HG03097 (cell line): ENCODE measurements around the gene NEURL1.
"Not testable (repeated sequence)": the region's sequence is repeated elsewhere in the genome, so short reads cannot be mapped to it uniquely, and the experiment has no call there.

Experiments
- ATAC-seq: cut with Tn5 transposase; IDR thresholded peaks from one replicate; pipeline ENCODE4 v1.9.1; 2021; ENCODE audit not compliant: unreplicated experiment, low FRiP score

The NEURL1 gene

GRCh38 chr10:103512591-103513379 lies 19.3 kb downstream of the NEURL1 start:
- ATAC-seq: no peak

DNA sequence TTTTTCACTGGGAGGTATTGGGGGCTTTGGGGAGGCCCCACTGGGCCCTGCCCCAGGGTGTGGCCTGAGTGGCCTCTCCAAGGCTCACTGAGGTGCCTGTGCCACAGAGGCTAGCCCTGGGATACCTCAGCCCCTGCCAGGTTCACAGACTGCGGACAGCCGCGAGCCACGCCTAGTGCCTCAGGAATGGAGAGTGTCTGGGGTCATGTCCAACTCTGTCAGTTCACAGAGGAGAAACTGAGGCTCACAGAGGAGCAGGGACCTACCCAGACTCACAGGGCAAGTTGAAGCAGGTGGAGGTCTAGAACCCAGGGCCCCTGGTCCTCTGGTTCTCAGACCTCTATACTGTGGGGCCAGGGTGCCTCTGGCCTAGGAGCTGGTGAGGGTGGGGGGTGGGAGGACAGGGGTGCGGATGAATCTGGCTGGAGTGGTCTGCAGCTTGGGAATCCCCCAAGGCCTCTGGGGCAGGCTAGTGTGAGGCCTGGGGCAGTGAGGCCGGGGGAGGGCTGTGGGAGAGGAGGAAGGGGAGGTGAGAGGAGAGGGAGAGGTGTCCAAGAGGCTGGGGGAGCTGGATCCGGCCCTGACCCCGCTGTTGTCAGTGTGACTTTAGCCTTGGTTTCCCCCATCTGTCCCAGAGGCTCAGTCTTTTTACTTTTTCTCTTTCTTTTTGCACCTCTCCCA lies 20.0 kb downstream of the NEURL1 start:
- ATAC-seq: no peak

GRCh38 chr10:103514244-103514643 lies 20.7 kb downstream of the NEURL1 start:
- ATAC-seq: no peak

DNA sequence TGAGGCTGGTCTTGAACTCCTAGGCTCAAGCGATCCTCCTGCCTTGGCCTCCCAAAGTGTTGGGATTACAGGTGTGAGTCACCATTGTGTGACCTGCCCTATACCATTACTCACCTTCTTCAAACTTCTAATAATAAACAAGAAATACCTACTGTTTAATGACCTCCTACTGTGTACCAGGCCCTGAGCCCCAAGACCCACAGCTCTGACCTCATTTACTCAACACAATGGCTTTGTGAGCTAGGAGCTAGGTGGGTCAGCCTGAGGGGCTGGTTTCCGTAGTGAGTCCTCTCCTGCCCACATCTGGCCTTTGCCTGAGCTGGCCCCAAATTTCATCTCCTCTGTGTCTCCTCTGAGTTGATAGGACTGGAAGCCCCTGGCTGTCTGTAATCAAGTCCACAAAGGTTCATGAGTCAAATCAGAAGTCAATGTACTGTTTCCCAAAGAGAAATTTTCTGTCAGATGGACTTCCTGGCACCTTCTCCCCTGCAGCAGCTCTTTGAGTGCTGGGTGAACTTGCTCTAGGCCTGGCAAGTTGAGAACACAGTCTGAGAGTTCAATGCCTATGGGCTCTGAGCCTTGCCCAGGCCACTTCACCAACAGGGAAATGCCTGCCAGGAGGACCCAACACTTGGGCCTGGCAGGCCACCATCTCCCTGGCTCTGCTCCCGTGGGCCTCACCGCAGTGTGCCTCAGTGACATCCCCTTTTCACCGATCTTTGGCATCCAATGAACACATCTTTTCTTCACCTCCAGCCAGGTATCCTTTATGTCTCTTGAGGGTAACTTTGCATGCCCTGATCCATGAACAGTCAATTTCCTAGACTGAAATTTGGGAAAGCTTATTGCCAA lies 24.0 kb downstream of the NEURL1 start:
- ATAC-seq: no peak

GRCh38 chr10:103519798-103520197 lies 26.3 kb downstream of the NEURL1 start:
- ATAC-seq: no peak

GRCh38 chr10:103522006-103522405 lies 28.5 kb downstream of the NEURL1 start:
- ATAC-seq: not testable (repeated sequence)

- ATAC-seq: no peak
Measured at GRCh38 chr10:103523683-103524082, 30.2 kb downstream of the NEURL1 start.

- ATAC-seq: no peak
Measured at GRCh38 chr10:103525901-103526300, 32.4 kb downstream of the NEURL1 start.

DNA sequence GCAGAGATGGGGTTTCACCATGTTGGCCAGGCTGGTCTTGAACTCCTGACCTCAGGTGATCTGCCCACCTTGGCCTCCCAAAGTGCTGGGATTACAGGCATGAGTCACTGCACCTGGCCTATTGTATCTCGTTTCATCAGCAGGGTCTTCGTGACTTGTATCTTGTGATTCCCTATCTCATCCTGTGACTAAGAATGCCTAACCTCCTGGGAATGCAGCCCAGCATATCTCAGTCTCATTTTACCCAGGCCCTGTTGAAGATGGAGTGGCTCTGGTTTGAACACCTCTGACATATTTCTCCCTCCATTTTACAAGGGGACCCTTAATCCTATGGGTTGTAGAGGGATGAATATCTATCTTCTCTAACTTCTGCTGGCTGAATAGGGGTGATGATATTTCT lies 34.0 kb downstream of the NEURL1 start:
- ATAC-seq: not testable (repeated sequence)

DNA sequence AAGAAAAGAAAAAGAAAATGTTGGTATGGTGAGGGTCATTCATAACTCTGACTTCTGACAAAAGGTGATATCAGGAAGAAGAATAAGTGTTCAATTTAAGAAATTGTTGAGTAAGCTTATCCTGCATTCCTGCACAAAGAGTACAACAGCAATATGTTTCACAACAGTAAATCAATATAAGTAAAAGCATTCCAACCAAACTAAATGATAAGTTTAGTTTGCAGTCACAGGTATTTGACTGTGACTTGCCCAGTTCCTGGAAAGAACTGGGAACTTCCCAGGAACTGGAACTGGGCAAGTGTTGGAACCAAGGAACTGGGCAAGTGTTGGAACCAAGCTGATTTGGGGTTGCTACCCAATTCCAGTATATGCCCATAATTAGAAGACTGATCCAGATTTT lies 35.0 kb downstream of the NEURL1 start:
- ATAC-seq: no peak

DNA sequence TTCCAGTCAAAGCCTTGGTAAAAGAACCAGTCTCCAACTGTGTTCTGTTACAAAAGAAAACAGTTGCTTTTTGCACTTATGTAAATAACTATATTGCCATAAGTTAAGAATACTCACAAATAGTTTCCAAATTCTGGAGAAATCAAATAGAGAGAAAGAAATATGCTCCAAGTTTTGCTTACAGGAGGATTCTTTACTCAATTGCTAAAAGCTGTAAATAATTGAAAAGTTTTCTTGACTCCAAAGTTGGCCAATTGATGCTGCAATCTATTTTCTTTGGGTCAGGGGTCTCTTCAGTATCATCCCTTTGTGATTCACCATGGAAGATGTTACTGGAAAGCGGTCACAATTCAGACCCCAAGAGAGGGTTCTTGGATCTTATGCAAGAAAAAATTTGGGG lies 36.0 kb downstream of the NEURL1 start:
- no peak for ATAC-seq

GRCh38 chr10:103533827-103534226 lies 40.3 kb downstream of the NEURL1 start:
- ATAC-seq: no peak

- no peak for ATAC-seq
Measured at GRCh38 chr10:103534621-103535498, 41.4 kb downstream of the NEURL1 start.

DNA sequence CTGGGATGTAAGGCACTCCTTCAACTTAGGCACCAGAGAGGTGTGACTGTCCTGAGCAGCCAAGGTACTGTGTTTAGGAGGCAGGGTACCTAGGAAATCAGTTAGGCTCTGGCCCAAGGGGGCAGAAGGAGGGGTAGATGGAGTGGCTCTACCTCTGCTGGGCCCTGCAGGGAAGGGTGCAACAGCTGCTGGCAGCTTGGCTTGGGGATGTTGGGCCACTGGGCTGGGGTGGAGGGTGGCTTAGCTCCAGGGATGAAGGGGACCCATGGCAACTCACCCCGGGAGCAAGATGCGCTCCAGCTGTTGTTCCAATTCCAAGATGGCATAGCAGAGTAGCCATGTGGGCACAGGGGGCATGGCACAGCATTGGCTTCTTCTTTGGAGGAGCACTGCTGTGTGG lies 42.1 kb downstream of the NEURL1 start:
- ATAC-seq: no peak

- no peak for ATAC-seq
Measured at GRCh38 chr10:103539751-103540150, 46.2 kb downstream of the NEURL1 start.

- no peak for ATAC-seq
Measured at GRCh38 chr10:103540722-103541121, 47.2 kb downstream of the NEURL1 start.

DNA sequence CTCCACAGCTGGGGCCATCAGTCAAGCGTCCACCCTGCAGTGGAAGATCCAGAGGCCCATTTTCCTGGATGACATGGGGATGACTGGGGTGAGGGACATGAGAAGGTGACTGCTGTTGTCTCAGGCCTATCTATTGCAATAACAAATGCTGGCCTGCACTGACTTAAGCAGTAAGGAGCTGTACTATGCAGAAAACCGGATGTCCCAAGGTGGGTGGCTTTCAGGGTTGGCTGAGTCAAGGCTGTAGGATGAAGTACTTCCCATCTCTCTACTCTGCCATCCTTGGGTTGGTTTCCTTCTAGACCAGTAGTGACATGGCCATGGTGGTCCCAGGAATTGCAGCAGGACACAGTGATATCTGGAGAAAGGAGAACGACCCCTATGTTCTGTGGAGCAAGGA lies 48.1 kb downstream of the NEURL1 start:
- no peak for ATAC-seq

DNA sequence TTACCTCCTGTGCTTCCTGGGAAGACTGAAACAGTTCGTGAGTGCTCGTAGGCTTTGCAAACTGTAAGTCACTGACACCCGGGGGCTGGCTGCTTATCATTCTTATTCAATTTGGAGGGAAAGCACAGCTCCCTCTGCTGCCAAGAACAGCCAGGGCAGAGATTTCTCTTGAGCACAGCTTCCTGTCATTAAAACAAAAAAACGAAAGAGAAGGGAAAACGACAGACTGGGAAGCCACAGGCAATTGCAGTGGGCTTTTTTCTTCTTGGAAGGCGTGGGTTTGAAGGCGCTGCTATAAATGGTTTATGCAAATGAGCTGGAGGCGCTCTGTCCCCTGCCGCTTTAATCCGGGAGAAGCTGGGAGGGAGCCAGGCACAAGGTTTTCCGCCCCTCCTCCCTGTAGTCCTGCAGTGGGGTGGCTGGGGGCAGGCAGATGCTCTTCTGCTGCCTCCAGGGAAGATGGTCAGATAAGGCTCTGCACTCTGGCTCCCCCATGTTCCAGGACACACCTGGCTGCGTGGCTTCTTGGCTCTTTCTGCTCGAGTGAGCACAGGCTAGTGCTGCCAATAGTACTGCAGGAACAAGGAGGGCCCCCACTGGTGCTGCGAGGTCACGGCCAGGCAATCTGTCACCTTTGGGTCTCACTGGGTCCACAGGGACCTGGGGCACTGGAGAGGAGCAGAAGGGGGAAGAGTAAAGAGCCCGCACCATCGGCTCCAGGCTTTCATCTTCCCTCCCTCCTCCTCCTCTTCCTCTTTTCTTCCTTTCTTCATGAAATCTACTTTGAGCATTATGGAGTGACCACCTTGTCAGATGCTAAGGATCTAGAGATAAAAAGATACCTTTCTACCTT lies 49.5 kb downstream of the NEURL1 start:
- no peak for ATAC-seq
